Stimulated activated CD8-positive, alpha-beta memory T cell treated with anti-CD3 and anti-CD28 coated beads, Interleukin-7, amount 100 ng/mL, for 24 hours (primary cell): ENCODE measurements around the gene PTPN22.
"Not testable (repeated sequence)": the region's sequence is repeated elsewhere in the genome, so short reads cannot be mapped to it uniquely, and the experiment has no call there.

Source experiments
- DNase-seq: peaks from one replicate; pipeline ENCODE4 v3.0.0-alpha.2; 2020; ENCODE audit warnings: low read depth

The PTPN22 gene

GRCh38 chr1:113886417-113887401, 15.2 kb upstream of the PTPN22 start:
- DNase-seq, result no peak

GRCh38 chr1:113881661-113882060, 10.1 kb upstream of the PTPN22 start:
- DNase-seq, result no peak

- DNase-seq, result no peak
Measured at GRCh38 chr1:113879739-113880038, 8.2 kb upstream of the PTPN22 start.

- no peak for DNase-seq
Measured at GRCh38 chr1:113876176-113876575, 4.7 kb upstream of the PTPN22 start.

GRCh38 chr1:113875714-113876113, 4.2 kb upstream of the PTPN22 start:
- no peak for DNase-seq

GRCh38 chr1:113874012-113874879, 2.7 kb upstream of the PTPN22 start:
- no peak for DNase-seq

- DNase-seq, result no peak
Measured at GRCh38 chr1:113872219-113872935, 865 bp upstream of the PTPN22 start.

- no peak for DNase-seq
Measured at GRCh38 chr1:113870778-113871177, 734 bp downstream of the PTPN22 start.

- no peak for DNase-seq
Measured at GRCh38 chr1:113868387-113869083, 3.0 kb downstream of the PTPN22 start.

- no peak for DNase-seq
Measured at GRCh38 chr1:113861641-113862040, 9.9 kb downstream of the PTPN22 start.

GRCh38 chr1:113860891-113861290, 10.6 kb downstream of the PTPN22 start:
- no peak for DNase-seq

- DNase-seq, result no peak
Measured at GRCh38 chr1:113859478-113860175, 11.9 kb downstream of the PTPN22 start.

- DNase-seq, result no peak
Measured at GRCh38 chr1:113858982-113859381, 12.5 kb downstream of the PTPN22 start.

- DNase-seq, result no peak
Measured at GRCh38 chr1:113858418-113858817, 13.1 kb downstream of the PTPN22 start.

- no peak for DNase-seq
Measured at GRCh38 chr1:113857776-113858175, 13.7 kb downstream of the PTPN22 start.

GRCh38 chr1:113856401-113856790, 15.1 kb downstream of the PTPN22 start:
- no peak for DNase-seq

GRCh38 chr1:113855630-113856400, 15.7 kb downstream of the PTPN22 start:
- no peak for DNase-seq

GRCh38 chr1:113854234-113854633, 17.3 kb downstream of the PTPN22 start:
- DNase-seq, result no peak

GRCh38 chr1:113852694-113853093, 18.8 kb downstream of the PTPN22 start:
- DNase-seq, result not testable (repeated sequence)

GRCh38 chr1:113850127-113850796, 21.2 kb downstream of the PTPN22 start:
- no peak for DNase-seq
